OCI-LY7 (cell line): ENCODE results near the gene OGT. TPM values are rescaled to one million over a fixed set of nuclear protein-coding genes. Genes with fewer than 3 reads are reported as not detected.
"Not testable (repeated sequence)": the region's sequence is repeated elsewhere in the genome, so short reads cannot be mapped to it uniquely, and the experiment has no call there.

Experiments used
- BruUV-seq: library from RNA; stranded (reverse); fragments of 400-500 nt; replicated peaks from 2 replicates; lab custom pipeline; 2021; lab: Mats Ljungman, UMichigan
- CTCF ChIA-PET: fragments of 300-600 bp; sonication (Branson Sonifier 250); formaldehyde crosslinking; loops from one replicate; lab custom pipeline; 2022; ENCODE audit warnings: antibody characterized with exemption; ENCODE audit not compliant: unreplicated experiment; lab: Charles Lee
- POLR2A ChIA-PET: fragments of 300-600 bp; sonication (Branson Sonifier 250); formaldehyde crosslinking; loops from one replicate; lab custom pipeline; 2022; ENCODE audit warnings: antibody characterized with exemption; lab: Charles Lee
- DNase-seq: peaks from one replicate; pipeline ENCODE4 v3.0.0-alpha.2; 2015; ENCODE audit warnings: low spot score
- H2AFZ ChIP-seq: fragments of 200-600 bp; sonication (generic), shearing (Covaris generic); 2 replicates; pipeline ENCODE4 v1.6.1; 2014; ENCODE audit warnings: mild to moderate bottlenecking, antibody characterized with exemption, low read length, moderate library complexity
- H3K27ac ChIP-seq: fragments of 200-600 bp; sonication (generic); 2 replicates; pipeline ENCODE4 v1.5.1; 2014; ENCODE audit warnings: mixed run types, low read depth, mild to moderate bottlenecking, moderate library complexity, low read length, inconsistent platforms; ENCODE audit not compliant: poor library complexity, severe bottlenecking
- H3K36me3 ChIP-seq: fragments of 200-600 bp; sonication (generic); 2 replicates; pipeline ENCODE4 v1.6.1; 2014; ENCODE audit warnings: mild to moderate bottlenecking, antibody characterized with exemption, low read length, moderate library complexity, mixed read lengths; ENCODE audit not compliant: insufficient read depth
- H3K4me1 ChIP-seq: fragments of 200-600 bp; sonication (generic); 2 replicates; pipeline ENCODE4 v1.5.1; 2014; ENCODE audit warnings: mild to moderate bottlenecking, low read length; ENCODE audit not compliant: insufficient read depth, poor library complexity, severe bottlenecking
- H3K4me2 ChIP-seq: fragments of 200-600 bp; sonication (generic); 2 replicates; pipeline ENCODE4 v1.6.1; 2014; ENCODE audit warnings: mild to moderate bottlenecking, low read length
- H3K4me3 ChIP-seq: fragments of 200-600 bp; sonication (generic); 2 replicates; pipeline ENCODE4 v1.5.1; 2014; ENCODE audit warnings: mild to moderate bottlenecking, low read depth, low read length; ENCODE audit not compliant: poor library complexity, severe bottlenecking
- H3K79me2 ChIP-seq: fragments of 200-600 bp; sonication (generic); 2 replicates; pipeline ENCODE4 v1.6.1; 2016; ENCODE audit warnings: low read depth, mild to moderate bottlenecking, low read length, moderate library complexity, mixed read lengths; ENCODE audit not compliant: insufficient read depth
- H3K9me2 ChIP-seq: fragments of 200-600 bp; sonication (generic); 2 replicates; pipeline ENCODE4 v1.6.1; 2016; ENCODE audit warnings: mild to moderate bottlenecking, low read length, mixed read lengths; ENCODE audit not compliant: insufficient read depth
- H3K9me3 ChIP-seq: fragments of 200-600 bp; sonication (generic); 2 replicates; pipeline ENCODE4 v1.6.1; 2014; ENCODE audit warnings: mild to moderate bottlenecking, mixed run types, low read length, mixed read lengths
- H4K20me1 ChIP-seq: fragments of 200-600 bp; sonication (generic); 2 replicates; pipeline ENCODE4 v1.6.1; 2014; ENCODE audit warnings: mild to moderate bottlenecking, antibody characterized with exemption, low read length, moderate library complexity, mixed read lengths; ENCODE audit not compliant: insufficient read depth
- EZH2phosphoT487 ChIP-seq: fragments of 200-600 bp; sonication (generic); IDR thresholded peaks from 2 replicates; pipeline ENCODE4 v1.6.1; 2018; ENCODE audit warnings: low read depth, borderline replicate concordance, mild to moderate bottlenecking, mixed run types, antibody characterized with exemption, low read length, moderate library complexity, mixed read lengths
- intact Hi-C: fragments of 100-400 bp; cut with micrococcal nuclease; formaldehyde crosslinking; loops from one replicate; pipeline ENCODE4 v1.10.0; 2022; ENCODE audit not compliant: unreplicated experiment
- total RNA-seq, 2 experiments: library from RNA; depleted of rRNA in 1 of 2; stranded (reverse); fragments of >200 nt in 1 of 2; shearing (Covaris generic) in 1 of 2; gene quantifications; 2 replicates each; pipeline ENCODE4 v1.2.3, GENCODE V29; 2014 to 2022
- TF ChIP-seq, protein P1 (sequence below): fragments of 200-600 bp; sonication (generic); conservative IDR thresholded peaks from 2 replicates; pipeline ENCODE4 v1.5.1; 2014; ENCODE audit warnings: mild to moderate bottlenecking, antibody characterized with exemption, low read length, moderate library complexity, mixed read lengths

OGT gene
- total RNA-seq, 2 experiments from 2014 or later = 185 to 291 TPM

DNA sequence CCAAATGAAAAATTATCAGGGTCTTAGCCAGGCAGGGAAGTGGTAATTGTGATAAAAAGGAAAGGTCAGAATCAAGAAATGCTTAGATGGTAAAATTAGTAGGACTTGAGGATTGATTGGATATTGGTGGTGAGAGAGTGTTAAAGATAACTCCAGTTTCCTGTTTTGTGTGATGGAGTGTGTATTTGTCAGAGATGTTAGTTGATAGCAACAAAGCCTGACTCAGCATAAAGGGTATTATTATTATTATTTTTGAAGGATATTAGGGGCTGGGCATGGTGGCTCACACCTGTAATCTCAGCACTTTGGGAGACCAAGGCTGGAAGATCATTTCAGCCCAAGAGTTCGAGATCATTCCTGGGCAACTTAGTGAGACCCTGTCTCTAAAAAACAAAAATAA lies 23.6 kb upstream of the OGT start:
- BruUV-seq = no TSS peak

DNA sequence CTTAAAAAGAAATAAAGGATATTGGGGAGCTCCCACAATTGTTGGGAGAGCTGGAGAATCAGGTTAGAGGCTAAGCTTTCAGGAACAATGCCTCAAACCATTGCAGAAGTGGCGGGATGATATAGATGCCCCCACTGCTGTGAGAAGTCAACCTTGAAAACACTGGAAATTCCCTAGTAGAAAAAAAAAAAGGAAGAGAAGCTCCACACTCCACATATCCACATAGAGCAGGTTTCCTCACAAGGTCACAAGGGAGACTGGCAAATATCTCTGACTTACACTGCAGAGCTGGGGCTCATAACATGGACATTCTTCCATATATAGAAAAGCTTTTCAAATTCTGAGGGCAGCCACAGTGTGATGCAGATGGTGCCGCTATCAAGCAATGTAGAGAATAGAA lies 22.7 kb upstream of the OGT start:
- DNase-seq = no peak
- BruUV-seq = no TSS peak
- Histone ChIP-seq H3K36me3 (no peaks in the 10 kb centered on the region), H3K4me1 (peaks cover 8% of the 10 kb centered on the region), H3K4me3 (no peak overlapping the region), H2AFZ (no peak overlapping the region), H3K27ac (no peak overlapping the region), H3K4me2 (peak overlapping the region; percentile 47; the same call in 1 of the 2 replicates), H3K9me3 (no peaks in the 10 kb centered on the region), H3K79me2 (no peaks in the 10 kb centered on the region), H3K9me2 (no peaks in the 10 kb centered on the region), H4K20me1 (no peaks in the 10 kb centered on the region)
- TF ChIP-seq EZH2phosphoT487 = no peak
- TF ChIP-seq, protein P1, sequence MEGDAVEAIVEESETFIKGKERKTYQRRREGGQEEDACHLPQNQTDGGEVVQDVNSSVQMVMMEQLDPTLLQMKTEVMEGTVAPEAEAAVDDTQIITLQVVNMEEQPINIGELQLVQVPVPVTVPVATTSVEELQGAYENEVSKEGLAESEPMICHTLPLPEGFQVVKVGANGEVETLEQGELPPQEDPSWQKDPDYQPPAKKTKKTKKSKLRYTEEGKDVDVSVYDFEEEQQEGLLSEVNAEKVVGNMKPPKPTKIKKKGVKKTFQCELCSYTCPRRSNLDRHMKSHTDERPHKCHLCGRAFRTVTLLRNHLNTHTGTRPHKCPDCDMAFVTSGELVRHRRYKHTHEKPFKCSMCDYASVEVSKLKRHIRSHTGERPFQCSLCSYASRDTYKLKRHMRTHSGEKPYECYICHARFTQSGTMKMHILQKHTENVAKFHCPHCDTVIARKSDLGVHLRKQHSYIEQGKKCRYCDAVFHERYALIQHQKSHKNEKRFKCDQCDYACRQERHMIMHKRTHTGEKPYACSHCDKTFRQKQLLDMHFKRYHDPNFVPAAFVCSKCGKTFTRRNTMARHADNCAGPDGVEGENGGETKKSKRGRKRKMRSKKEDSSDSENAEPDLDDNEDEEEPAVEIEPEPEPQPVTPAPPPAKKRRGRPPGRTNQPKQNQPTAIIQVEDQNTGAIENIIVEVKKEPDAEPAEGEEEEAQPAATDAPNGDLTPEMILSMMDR = no peak
- intact Hi-C loops = no loop called here
- POLR2A ChIA-PET = no interaction called here
- CTCF ChIA-PET = no interaction called here

More for the DNA sequence above, 23.6 kb upstream of the OGT start:
- no peaks in the 10 kb centered on the region for H3K9me3 ChIP-seq
- H3K4me3 ChIP-seq = no peak overlapping the region
- H3K4me1 ChIP-seq = peaks cover 8% of the 10 kb centered on the region
- no peaks in the 10 kb centered on the region for H3K79me2 ChIP-seq
- no peak overlapping the region for H3K27ac ChIP-seq
- no peaks in the 10 kb centered on the region for H4K20me1 ChIP-seq
- no peaks in the 10 kb centered on the region for H3K36me3 ChIP-seq
- DNase-seq = no peak
- H3K9me2 ChIP-seq = no peaks in the 10 kb centered on the region
- intact Hi-C loops = no loop called here
- TF ChIP-seq, protein P1 = no peak
- no peak for TF ChIP-seq EZH2phosphoT487
- no peak overlapping the region for H3K4me2 ChIP-seq
- ChIA-PET POLR2A (interaction anchor here (0.6 kb wide), 1 partner anchor 131 kb away, joined by 4 read pairs; no protein-coding TSS in a partner anchor), CTCF (no interaction called here)
- no peak overlapping the region for H2AFZ ChIP-seq

DNA sequence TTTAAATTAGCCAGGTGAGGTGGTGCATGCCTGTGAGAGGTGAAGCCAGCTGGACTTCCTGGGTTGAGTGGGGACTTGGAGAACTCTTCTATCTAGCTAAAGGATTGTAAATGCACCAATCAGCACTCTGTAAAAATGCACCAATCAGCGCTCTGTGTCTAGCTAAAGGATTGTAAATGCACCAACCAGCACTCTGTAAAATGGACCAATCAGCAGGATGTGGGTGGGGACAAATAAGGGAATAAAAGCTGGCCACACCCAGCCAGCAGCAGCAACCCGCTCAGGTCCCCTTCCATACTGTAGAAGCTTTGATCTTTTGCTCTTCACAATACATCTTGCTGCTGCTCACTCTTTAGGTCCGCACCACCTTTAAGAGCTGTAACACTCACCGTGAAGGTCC lies 19.2 kb upstream of the OGT start:
- not testable (repeated sequence) for BruUV-seq

More for the DNA sequence above, 19.2 kb upstream of the OGT start:
- H3K4me3 ChIP-seq, H3K36me3 ChIP-seq, H3K4me1 ChIP-seq, CTCF ChIA-PET, H2AFZ ChIP-seq, H3K27ac ChIP-seq, H3K9me3 ChIP-seq, H3K4me2 ChIP-seq, DNase-seq, H3K79me2 ChIP-seq, H3K9me2 ChIP-seq, H4K20me1 ChIP-seq, intact Hi-C loops: not testable (repeated sequence)
- POLR2A ChIA-PET = interaction anchor here (0.6 kb wide), 1 partner anchor 30 kb away, joined by 3 read pairs; no protein-coding TSS in a partner anchor
